ENCODE data around the gene FAM81A. TPM values are rescaled to one million over a fixed set of nuclear protein-coding genes. Genes with fewer than 3 reads are reported as not detected.
"Not testable (repeated sequence)": the region's sequence is repeated elsewhere in the genome, so short reads cannot be mapped to it uniquely, and the experiment has no call there.

Gene FAM81A
- total RNA-seq, 8 experiments from 2014 or later, result 0.31 to 5.6 (median 3.5) TPM

GRCh38 chr15:59519329-59519728 is 81.3 kb downstream of the FAM81A start:
- in situ Hi-C loops (cut with MboI; ENCODE audit: low pct_unique_long_range_greater_than_20kb in 2 of 9, low sequenced_read_pairs in 9 of 9, unreplicated experiment in 9 of 9), result no loop called here
- H3K4me3 ChIP-seq, result no peak overlapping the region
- WGBS, 10 experiments, result 47 to 100% (median 89%) methylated on average over 1 of the region's 3 CpGs; no CpG with 5 or more reads in 4 of the 10 experiments
- H3K27ac ChIP-seq, result no peak overlapping the region
- peaks cover 0 to 12% of the 10 kb centered on the region in 2 donors for H3K4me1 ChIP-seq (replicated peaks in 1 of 2)
- ATAC-seq (replicated peaks in 6 of 8), result no peak

- H3K4me3 ChIP-seq, result no peak overlapping the region
- peaks cover 0 to 12% of the 10 kb centered on the region in 2 donors for H3K4me1 ChIP-seq (replicated peaks in 1 of 2)
- in situ Hi-C loops (cut with MboI; ENCODE audit: low pct_unique_long_range_greater_than_20kb in 2 of 9, low sequenced_read_pairs in 9 of 9, unreplicated experiment in 9 of 9), result no loop called here
- WGBS, 10 experiments, result 79 to 100% (median 96%) methylated on average over 1 to 5 of the region's 5 CpGs
- no peak for ATAC-seq (replicated peaks in 6 of 8)
- H3K27ac ChIP-seq, result no peak overlapping the region
These were observed 83.5 kb downstream of the FAM81A start for GRCh38 chr15:59521443-59521842.

DNA sequence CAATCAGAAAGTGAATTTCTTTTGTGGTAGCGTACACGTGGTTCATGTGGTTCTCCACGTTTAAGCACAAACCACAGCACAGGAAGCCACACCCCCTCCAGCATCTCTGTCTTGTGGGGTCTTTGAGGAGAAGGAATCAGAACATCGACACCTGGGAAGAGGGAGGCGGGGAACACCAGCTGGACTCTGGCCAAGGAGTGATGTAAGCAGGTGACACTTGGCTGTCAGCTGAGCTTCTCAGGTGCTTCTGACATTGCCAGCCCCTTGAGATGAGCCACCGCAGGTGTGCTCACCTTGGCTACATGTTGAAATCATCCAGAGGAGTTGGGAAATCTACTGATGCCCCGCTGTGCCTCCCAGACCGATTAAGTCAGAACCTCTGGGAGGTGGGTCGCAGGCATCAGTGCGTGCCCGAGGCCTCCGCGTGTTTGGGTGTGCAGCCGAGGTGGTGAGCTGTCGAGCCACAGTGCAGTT is 85.0 kb downstream of the FAM81A start:
- 36 to 100% (median 94%) methylated on average over 1 to 3 of the region's 15 CpGs; no CpG with 5 or more reads in 3 of the 10 experiments for WGBS, 10 experiments
- no peak for ATAC-seq (replicated peaks in 6 of 8)
- Histone ChIP-seq H3K27ac (no peak overlapping the region), H3K4me1 (replicated peaks in 1 of 2) (no peaks in the 10 kb centered on the region), H3K4me3 (no peak overlapping the region)
- in situ Hi-C loops (cut with MboI; ENCODE audit: low pct_unique_long_range_greater_than_20kb in 2 of 9, low sequenced_read_pairs in 9 of 9, unreplicated experiment in 9 of 9), result no loop called here

DNA sequence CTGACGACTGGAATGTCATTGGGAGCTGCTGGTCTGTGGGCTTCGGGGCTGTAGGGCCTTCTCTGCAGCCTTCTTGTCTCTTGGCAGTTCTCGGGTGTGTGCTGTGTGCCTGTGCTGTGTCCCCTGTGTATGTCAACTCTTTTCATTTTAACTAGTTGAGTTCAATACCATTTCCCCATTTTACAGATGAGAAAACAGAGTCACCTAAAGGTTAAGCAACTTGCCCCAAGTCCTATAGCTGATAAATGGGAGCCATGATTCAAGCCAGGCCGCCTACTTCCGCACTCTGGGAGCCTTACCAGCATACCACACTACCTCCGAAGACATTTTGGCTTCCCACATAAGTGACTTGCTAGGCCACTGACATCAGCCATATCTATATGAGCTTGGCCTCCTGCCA is 85.7 kb downstream of the FAM81A start:
- 60 to 100% (median 80%) methylated on average over 1 to 5 of the region's 6 CpGs; no CpG with 5 or more reads in 1 of the 10 experiments for WGBS, 10 experiments

GRCh38 chr15:59524331-59524731 is 86.3 kb downstream of the FAM81A start:
- Histone ChIP-seq H3K4me1 (replicated peaks in 1 of 2) (no peaks in the 10 kb centered on the region), H3K4me3 (no peak overlapping the region), H3K27ac (no peak overlapping the region)
- peak in 5 of 8 experiments; percentile 39 to 66 (median 62) for ATAC-seq (replicated peaks in 6 of 8)
- in situ Hi-C loops (cut with MboI; ENCODE audit: low pct_unique_long_range_greater_than_20kb in 2 of 9, low sequenced_read_pairs in 9 of 9, unreplicated experiment in 9 of 9), result no loop called here
- 0 to 80% (median 38%) methylated on average over 1 to 3 of the region's 5 CpGs; no CpG with 5 or more reads in 5 of the 10 experiments for WGBS, 10 experiments

More for the DNA sequence above, 85.7 kb downstream of the FAM81A start:
- Histone ChIP-seq H3K4me1 (replicated peaks in 1 of 2) (no peaks in the 10 kb centered on the region), H3K27ac (no peak overlapping the region), H3K4me3 (no peak overlapping the region)
- ATAC-seq (replicated peaks in 6 of 8), result no peak
- in situ Hi-C loops (cut with MboI; ENCODE audit: low pct_unique_long_range_greater_than_20kb in 2 of 9, low sequenced_read_pairs in 9 of 9, unreplicated experiment in 9 of 9), result no loop called here

- in situ Hi-C loops (cut with MboI; ENCODE audit: low pct_unique_long_range_greater_than_20kb in 2 of 9, low sequenced_read_pairs in 9 of 9, unreplicated experiment in 9 of 9), result loop anchor here in 2 of 9 experiments (25.0 kb wide), 2 partner anchors 111 to 786 kb away; no protein-coding TSS in a partner anchor
- not testable (repeated sequence) for H3K4me3 ChIP-seq; ATAC-seq (replicated peaks in 6 of 8); H3K4me1 ChIP-seq (replicated peaks in 1 of 2); H3K27ac ChIP-seq
- 38 to 100% (median 80%) methylated on average over 1 to 4 of the region's 6 CpGs; no CpG with 5 or more reads in 3 of the 10 experiments for WGBS, 10 experiments
These were observed 88.5 kb downstream of the FAM81A start for GRCh38 chr15:59526466-59526865.

GRCh38 chr15:59528429-59528828 is 90.4 kb downstream of the FAM81A start:
- in situ Hi-C loops (cut with MboI; ENCODE audit: low pct_unique_long_range_greater_than_20kb in 2 of 9, low sequenced_read_pairs in 9 of 9, unreplicated experiment in 9 of 9), result loop anchor here in 2 of 9 experiments (25.0 kb wide), 2 partner anchors 109 to 784 kb away; no protein-coding TSS in a partner anchor
- ATAC-seq (replicated peaks in 6 of 8), result peak in 1 of 8 experiments; percentile 4
- no peak overlapping the region for H3K27ac ChIP-seq
- no peak overlapping the region for H3K4me3 ChIP-seq
- WGBS, 10 experiments, result 100% methylated on average over 1 of the region's 1 CpG; no CpG with 5 or more reads in 5 of the 10 experiments
- peaks cover 0 to 3% of the 10 kb centered on the region in 2 donors for H3K4me1 ChIP-seq (replicated peaks in 1 of 2)

- WGBS, 10 experiments, result 0 to 80% (median 19%) methylated on average over 1 to 8 of the region's 8 CpGs
These were observed 91.0 kb downstream of the FAM81A start for GRCh38 chr15:59528961-59529402.

GRCh38 chr15:59531066-59531675 is 93.2 kb downstream of the FAM81A start:
- H3K27ac ChIP-seq, result no peak overlapping the region
- H3K4me1 ChIP-seq (replicated peaks in 1 of 2), result peaks cover 0 to 3% of the 10 kb centered on the region in 2 donors
- no peak overlapping the region for H3K4me3 ChIP-seq
- WGBS, 10 experiments, result 54 to 96% (median 79%) methylated on average over 2 to 8 of the region's 9 CpGs; no CpG with 5 or more reads in 1 of the 10 experiments
- in situ Hi-C loops (cut with MboI; ENCODE audit: low pct_unique_long_range_greater_than_20kb in 2 of 9, low sequenced_read_pairs in 9 of 9, unreplicated experiment in 9 of 9), result loop anchor here in 4 of 9 experiments (10.0 to 25.0 kb wide), 3 partner anchors 94 to 781 kb away; no protein-coding TSS in a partner anchor
- ATAC-seq (replicated peaks in 6 of 8), result no peak

More at GRCh38 chr15:59528961-59529402, 91.0 kb downstream of the FAM81A start:
- Histone ChIP-seq H3K4me1 (replicated peaks in 1 of 2) (peaks cover 0 to 3% of the 10 kb centered on the region in 2 donors), H3K4me3 (no peak overlapping the region), H3K27ac (no peak overlapping the region)
- in situ Hi-C loops (cut with MboI; ENCODE audit: low pct_unique_long_range_greater_than_20kb in 2 of 9, low sequenced_read_pairs in 9 of 9, unreplicated experiment in 9 of 9), result loop anchor here in 2 of 9 experiments (25.0 kb wide), 2 partner anchors 108 to 783 kb away; no protein-coding TSS in a partner anchor
- ATAC-seq (replicated peaks in 6 of 8), result peak; percentile 88 to 100 (median 98)

GRCh38 chr15:59532770-59533379 is 94.9 kb downstream of the FAM81A start:
- H3K27ac ChIP-seq, result no peak overlapping the region
- peaks cover 0 to 3% of the 10 kb centered on the region in 2 donors for H3K4me1 ChIP-seq (replicated peaks in 1 of 2)
- WGBS, 10 experiments, result 8 to 40% (median 12%) methylated on average over 3 to 8 of the region's 8 CpGs; no CpG with 5 or more reads in 1 of the 10 experiments
- no peak overlapping the region for H3K4me3 ChIP-seq
- peak in 6 of 8 experiments; percentile 6 to 36 (median 27) for ATAC-seq (replicated peaks in 6 of 8)
- in situ Hi-C loops (cut with MboI; ENCODE audit: low pct_unique_long_range_greater_than_20kb in 2 of 9, low sequenced_read_pairs in 9 of 9, unreplicated experiment in 9 of 9), result loop anchor here in 4 of 9 experiments (10.0 to 25.0 kb wide), 3 partner anchors 92 to 779 kb away; no protein-coding TSS in a partner anchor

DNA sequence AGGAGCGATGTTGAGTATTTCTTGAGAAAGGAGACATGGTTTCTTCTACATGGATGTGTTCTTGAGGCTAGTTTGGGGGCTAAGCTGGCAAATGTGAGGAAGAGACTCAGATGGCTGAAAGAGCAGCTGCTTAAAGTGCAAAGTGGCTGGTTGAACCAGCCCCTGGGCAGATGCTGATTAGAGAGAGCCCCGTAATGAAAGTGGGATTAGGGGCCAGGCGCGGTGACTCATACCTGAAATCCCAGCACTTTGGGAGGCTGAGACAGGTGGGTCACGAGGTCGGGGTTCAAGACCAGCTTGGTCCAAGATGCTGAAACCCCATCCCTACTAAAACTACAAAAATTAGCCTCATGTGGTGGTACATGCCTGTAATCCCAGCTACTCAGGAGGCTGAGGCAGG is 98.6 kb downstream of the FAM81A start:
- ATAC-seq (replicated peaks in 6 of 8), result no peak
- no peak overlapping the region for H3K27ac ChIP-seq
- in situ Hi-C loops (cut with MboI; ENCODE audit: low pct_unique_long_range_greater_than_20kb in 2 of 9, low sequenced_read_pairs in 9 of 9, unreplicated experiment in 9 of 9), result loop anchor here in 4 of 9 experiments (10.0 to 25.0 kb wide), 3 partner anchors 88 to 776 kb away; no protein-coding TSS in a partner anchor
- H3K4me3 ChIP-seq, result no peak overlapping the region
- 40 to 90% (median 75%) methylated on average over 1 to 6 of the region's 6 CpGs; no CpG with 5 or more reads in 4 of the 10 experiments for WGBS, 10 experiments
- H3K4me1 ChIP-seq (replicated peaks in 1 of 2), result peaks cover 0 to 3% of the 10 kb centered on the region in 2 donors

- Histone ChIP-seq H3K4me3 (no peak overlapping the region), H3K4me1 (replicated peaks in 1 of 2) (peaks cover 0 to 3% of the 10 kb centered on the region in 2 donors), H3K27ac (no peak overlapping the region)
- 6 to 70% (median 33%) methylated on average over 1 to 2 of the region's 2 CpGs; no CpG with 5 or more reads in 4 of the 10 experiments for WGBS, 10 experiments
- in situ Hi-C loops (cut with MboI; ENCODE audit: low pct_unique_long_range_greater_than_20kb in 2 of 9, low sequenced_read_pairs in 9 of 9, unreplicated experiment in 9 of 9), result loop anchor here in 4 of 9 experiments (10.0 to 25.0 kb wide), 3 partner anchors 87 to 775 kb away; no protein-coding TSS in a partner anchor
- ATAC-seq (replicated peaks in 6 of 8), result peak in 5 of 8 experiments; percentile 19 to 79 (median 71)
These were observed 99.4 kb downstream of the FAM81A start for GRCh38 chr15:59537403-59537802.

All from motor neuron (in vitro differentiated cells).